ENCODE measurements around the gene ZBTB7C.

DNA sequence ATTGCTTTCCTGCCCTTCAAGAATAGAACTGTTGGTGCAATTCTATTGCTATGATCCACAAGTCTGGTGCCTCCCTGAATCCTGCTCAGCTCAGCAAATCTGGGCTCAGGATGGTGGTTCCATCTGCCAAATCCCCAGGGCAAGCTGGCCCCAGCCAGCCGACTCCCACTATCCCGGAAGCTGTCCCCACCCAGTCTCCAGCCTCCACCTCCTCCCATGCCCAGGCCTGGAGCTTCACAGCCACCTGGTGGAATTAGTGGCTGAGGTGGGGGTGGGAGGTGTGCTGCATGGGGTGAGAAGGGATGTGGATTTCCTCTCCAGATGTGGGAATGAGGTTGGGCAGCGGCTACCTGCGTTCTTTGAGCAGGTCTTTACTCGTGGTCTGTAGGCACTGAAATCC lies 359.4 kb downstream of the ZBTB7C start:
- TF ChIP-seq, protein P1, sequence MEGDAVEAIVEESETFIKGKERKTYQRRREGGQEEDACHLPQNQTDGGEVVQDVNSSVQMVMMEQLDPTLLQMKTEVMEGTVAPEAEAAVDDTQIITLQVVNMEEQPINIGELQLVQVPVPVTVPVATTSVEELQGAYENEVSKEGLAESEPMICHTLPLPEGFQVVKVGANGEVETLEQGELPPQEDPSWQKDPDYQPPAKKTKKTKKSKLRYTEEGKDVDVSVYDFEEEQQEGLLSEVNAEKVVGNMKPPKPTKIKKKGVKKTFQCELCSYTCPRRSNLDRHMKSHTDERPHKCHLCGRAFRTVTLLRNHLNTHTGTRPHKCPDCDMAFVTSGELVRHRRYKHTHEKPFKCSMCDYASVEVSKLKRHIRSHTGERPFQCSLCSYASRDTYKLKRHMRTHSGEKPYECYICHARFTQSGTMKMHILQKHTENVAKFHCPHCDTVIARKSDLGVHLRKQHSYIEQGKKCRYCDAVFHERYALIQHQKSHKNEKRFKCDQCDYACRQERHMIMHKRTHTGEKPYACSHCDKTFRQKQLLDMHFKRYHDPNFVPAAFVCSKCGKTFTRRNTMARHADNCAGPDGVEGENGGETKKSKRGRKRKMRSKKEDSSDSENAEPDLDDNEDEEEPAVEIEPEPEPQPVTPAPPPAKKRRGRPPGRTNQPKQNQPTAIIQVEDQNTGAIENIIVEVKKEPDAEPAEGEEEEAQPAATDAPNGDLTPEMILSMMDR (IDR thresholded peaks at IDR 0.05; ENCODE audit: low read depth, low read length, missing input control), result no peak
- TF ChIP-seq, protein P2, sequence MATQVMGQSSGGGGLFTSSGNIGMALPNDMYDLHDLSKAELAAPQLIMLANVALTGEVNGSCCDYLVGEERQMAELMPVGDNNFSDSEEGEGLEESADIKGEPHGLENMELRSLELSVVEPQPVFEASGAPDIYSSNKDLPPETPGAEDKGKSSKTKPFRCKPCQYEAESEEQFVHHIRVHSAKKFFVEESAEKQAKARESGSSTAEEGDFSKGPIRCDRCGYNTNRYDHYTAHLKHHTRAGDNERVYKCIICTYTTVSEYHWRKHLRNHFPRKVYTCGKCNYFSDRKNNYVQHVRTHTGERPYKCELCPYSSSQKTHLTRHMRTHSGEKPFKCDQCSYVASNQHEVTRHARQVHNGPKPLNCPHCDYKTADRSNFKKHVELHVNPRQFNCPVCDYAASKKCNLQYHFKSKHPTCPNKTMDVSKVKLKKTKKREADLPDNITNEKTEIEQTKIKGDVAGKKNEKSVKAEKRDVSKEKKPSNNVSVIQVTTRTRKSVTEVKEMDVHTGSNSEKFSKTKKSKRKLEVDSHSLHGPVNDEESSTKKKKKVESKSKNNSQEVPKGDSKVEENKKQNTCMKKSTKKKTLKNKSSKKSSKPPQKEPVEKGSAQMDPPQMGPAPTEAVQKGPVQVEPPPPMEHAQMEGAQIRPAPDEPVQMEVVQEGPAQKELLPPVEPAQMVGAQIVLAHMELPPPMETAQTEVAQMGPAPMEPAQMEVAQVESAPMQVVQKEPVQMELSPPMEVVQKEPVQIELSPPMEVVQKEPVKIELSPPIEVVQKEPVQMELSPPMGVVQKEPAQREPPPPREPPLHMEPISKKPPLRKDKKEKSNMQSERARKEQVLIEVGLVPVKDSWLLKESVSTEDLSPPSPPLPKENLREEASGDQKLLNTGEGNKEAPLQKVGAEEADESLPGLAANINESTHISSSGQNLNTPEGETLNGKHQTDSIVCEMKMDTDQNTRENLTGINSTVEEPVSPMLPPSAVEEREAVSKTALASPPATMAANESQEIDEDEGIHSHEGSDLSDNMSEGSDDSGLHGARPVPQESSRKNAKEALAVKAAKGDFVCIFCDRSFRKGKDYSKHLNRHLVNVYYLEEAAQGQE (IDR thresholded peaks at IDR 0.05), result no peak
- no peak for TF ChIP-seq JUND (IDR thresholded peaks at IDR 0.05)
- TF ChIP-seq RAD21 (IDR thresholded peaks at IDR 0.05), result no peak
- no peak for TF ChIP-seq YY1 (IDR thresholded peaks at IDR 0.05)
- TF ChIP-seq, protein P3, sequence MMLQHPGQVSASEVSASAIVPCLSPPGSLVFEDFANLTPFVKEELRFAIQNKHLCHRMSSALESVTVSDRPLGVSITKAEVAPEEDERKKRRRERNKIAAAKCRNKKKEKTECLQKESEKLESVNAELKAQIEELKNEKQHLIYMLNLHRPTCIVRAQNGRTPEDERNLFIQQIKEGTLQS (IDR thresholded peaks at IDR 0.05), result no peak
- TF ChIP-seq, protein P4, sequence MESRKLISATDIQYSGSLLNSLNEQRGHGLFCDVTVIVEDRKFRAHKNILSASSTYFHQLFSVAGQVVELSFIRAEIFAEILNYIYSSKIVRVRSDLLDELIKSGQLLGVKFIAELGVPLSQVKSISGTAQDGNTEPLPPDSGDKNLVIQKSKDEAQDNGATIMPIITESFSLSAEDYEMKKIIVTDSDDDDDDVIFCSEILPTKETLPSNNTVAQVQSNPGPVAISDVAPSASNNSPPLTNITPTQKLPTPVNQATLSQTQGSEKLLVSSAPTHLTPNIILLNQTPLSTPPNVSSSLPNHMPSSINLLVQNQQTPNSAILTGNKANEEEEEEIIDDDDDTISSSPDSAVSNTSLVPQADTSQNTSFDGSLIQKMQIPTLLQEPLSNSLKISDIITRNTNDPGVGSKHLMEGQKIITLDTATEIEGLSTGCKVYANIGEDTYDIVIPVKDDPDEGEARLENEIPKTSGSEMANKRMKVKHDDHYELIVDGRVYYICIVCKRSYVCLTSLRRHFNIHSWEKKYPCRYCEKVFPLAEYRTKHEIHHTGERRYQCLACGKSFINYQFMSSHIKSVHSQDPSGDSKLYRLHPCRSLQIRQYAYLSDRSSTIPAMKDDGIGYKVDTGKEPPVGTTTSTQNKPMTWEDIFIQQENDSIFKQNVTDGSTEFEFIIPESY (IDR thresholded peaks at IDR 0.05), result no peak
- TF ChIP-seq FOXA1 (IDR thresholded peaks at IDR 0.05), result no peak
- no peak for TF ChIP-seq RXRA (IDR thresholded peaks at IDR 0.05)
- no peak for TF ChIP-seq SP1 (IDR thresholded peaks at IDR 0.05)

Measured in liver (tissue), 3 donors.